ENCODE measurements around the gene RNF157. TPM values are rescaled to one million over a fixed set of nuclear protein-coding genes. Genes with fewer than 3 reads are reported as not detected.
"Not testable (repeated sequence)": the region's sequence is repeated elsewhere in the genome, so short reads cannot be mapped to it uniquely, and the experiment has no call there.

Gene RNF157
- total RNA-seq, 3 donors from 2014 or later = 11.6 to 45.8 (median 17.5) TPM

DNA sequence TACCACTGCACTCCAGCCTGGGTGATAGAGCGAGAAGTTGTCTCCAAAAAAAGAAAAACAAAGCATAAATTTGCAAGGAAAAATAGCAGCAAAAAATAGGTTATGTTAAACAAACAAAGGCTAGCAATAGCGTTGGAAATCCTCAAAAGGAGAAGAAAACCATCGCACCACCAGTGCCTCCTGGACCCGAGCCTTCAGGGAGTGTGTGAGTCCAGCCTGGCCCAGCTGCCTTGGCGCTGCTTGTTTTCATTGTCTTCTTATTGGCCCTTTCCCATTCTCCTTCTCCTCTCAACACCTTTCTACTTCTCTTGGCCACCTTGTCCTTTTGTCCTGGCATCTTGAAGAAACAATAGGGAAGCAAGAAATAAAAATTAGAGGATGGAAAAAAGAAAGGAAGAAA is 20.4 kb upstream of the RNF157 start:
- intact Hi-C loops (cut with DNase I, micrococcal nuclease) = no loop called here
- no peaks in the 10 kb centered on the region for H3K9me3 ChIP-seq
- H3K4me3 ChIP-seq = no peak overlapping the region
- DNase-seq (peak in 2 of 3 donors; percentile 27 to 42), ATAC-seq (no peak)
- TF ChIP-seq, protein P1, sequence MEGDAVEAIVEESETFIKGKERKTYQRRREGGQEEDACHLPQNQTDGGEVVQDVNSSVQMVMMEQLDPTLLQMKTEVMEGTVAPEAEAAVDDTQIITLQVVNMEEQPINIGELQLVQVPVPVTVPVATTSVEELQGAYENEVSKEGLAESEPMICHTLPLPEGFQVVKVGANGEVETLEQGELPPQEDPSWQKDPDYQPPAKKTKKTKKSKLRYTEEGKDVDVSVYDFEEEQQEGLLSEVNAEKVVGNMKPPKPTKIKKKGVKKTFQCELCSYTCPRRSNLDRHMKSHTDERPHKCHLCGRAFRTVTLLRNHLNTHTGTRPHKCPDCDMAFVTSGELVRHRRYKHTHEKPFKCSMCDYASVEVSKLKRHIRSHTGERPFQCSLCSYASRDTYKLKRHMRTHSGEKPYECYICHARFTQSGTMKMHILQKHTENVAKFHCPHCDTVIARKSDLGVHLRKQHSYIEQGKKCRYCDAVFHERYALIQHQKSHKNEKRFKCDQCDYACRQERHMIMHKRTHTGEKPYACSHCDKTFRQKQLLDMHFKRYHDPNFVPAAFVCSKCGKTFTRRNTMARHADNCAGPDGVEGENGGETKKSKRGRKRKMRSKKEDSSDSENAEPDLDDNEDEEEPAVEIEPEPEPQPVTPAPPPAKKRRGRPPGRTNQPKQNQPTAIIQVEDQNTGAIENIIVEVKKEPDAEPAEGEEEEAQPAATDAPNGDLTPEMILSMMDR (IDR thresholded peaks at IDR 0.05) = no peak
- H3K4me1 ChIP-seq (ENCODE audit: low read depth) = peaks cover 62% of the 10 kb centered on the region
- no peaks in the 10 kb centered on the region for H3K36me3 ChIP-seq (ENCODE audit: low read depth)

DNA sequence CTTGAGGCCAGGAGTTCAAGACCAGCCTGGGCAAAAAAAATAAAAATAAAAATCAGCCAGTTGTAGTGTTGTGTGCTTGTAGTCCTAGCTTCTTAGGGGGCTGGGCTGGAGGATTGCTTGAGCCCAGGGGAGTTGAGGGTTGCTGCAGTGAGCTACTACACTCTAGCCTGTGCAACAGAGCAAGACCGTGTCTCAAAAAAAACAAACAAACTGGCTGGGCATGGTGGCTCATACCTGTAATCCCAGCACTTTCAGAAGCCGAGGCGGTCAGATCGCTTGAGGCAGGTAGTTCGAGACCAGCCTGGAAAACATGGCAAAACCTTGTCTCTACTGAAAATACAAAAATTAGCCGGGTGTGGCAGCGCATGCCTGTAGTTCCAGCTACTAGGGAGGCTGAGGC is 19.9 kb upstream of the RNF157 start:
- intact Hi-C loops (cut with DNase I, micrococcal nuclease) = no loop called here
- no peaks in the 10 kb centered on the region for H3K9me3 ChIP-seq
- ATAC-seq (no peak), DNase-seq (peak in 2 of 3 donors; percentile 25 to 27)
- TF ChIP-seq, protein P1 (IDR thresholded peaks at IDR 0.05) = no peak
- no peak overlapping the region for H3K4me3 ChIP-seq
- peaks cover 62% of the 10 kb centered on the region for H3K4me1 ChIP-seq (ENCODE audit: low read depth)
- H3K36me3 ChIP-seq (ENCODE audit: low read depth) = no peaks in the 10 kb centered on the region

- H3K9me3 ChIP-seq; intact Hi-C loops (cut with DNase I, micrococcal nuclease); H3K36me3 ChIP-seq (ENCODE audit: low read depth); H3K4me3 ChIP-seq; ATAC-seq: not testable (repeated sequence)
- H3K4me1 ChIP-seq (ENCODE audit: low read depth) = peaks cover 38% of the 10 kb centered on the region
- DNase-seq = peak in 2 of 3 donors; percentile 32 to 54
These were observed 16.2 kb upstream of the RNF157 start for GRCh38 chr17:76256430-76257050.

- intact Hi-C loops (cut with DNase I, micrococcal nuclease) = no loop called here
- TF ChIP-seq, protein P1 (IDR thresholded peaks at IDR 0.05) = no peak
These were observed 15.6 kb upstream of the RNF157 start for GRCh38 chr17:76255801-76256429.

DNA sequence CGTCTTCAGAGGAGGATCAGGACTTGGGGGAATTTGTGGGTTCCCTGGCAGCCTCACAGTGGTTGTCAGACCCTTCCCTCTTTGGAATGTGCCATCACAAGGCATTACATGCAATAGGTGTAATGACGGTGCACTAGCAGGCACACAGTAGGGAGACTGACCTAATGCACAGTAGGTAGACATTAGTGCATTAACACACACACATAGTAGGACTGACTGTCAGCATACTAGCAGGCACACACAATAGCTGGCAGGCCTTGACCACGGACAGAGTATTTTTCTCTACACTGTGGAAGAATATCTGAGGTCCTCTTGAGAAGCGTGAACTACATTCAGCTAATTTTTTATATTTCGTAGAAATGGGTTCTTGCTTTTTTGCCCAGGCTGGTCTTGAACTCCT is 14.0 kb upstream of the RNF157 start:
- Histone ChIP-seq H3K4me3 (no peak overlapping the region), H3K4me1 (ENCODE audit: low read depth) (peaks cover 17% of the 10 kb centered on the region), H3K9me3 (no peaks in the 10 kb centered on the region), H3K36me3 (ENCODE audit: low read depth) (no peaks in the 10 kb centered on the region)
- intact Hi-C loops (cut with DNase I, micrococcal nuclease) = no loop called here
- TF ChIP-seq, protein P1 (IDR thresholded peaks at IDR 0.05) = no peak
- DNase-seq = peak in 2 of 3 donors; percentile 1 to 3
- no peak for ATAC-seq

More at GRCh38 chr17:76255801-76256429, 15.6 kb upstream of the RNF157 start:
- Histone ChIP-seq H3K4me1 (ENCODE audit: low read depth) (peaks cover 33% of the 10 kb centered on the region), H3K4me3 (no peak overlapping the region), H3K9me3 (no peaks in the 10 kb centered on the region), H3K36me3 (ENCODE audit: low read depth) (no peaks in the 10 kb centered on the region)
- DNase-seq (peak in 2 of 3 donors; percentile 12 to 18), ATAC-seq (no peak)

GRCh38 chr17:76253841-76254240 is 13.5 kb upstream of the RNF157 start:
- Histone ChIP-seq H3K4me1 (ENCODE audit: low read depth) (peaks cover 16% of the 10 kb centered on the region), H3K9me3 (no peaks in the 10 kb centered on the region), H3K36me3 (ENCODE audit: low read depth) (no peaks in the 10 kb centered on the region), H3K4me3 (no peak overlapping the region)
- ATAC-seq (no peak), DNase-seq (peak in 1 of 3 donors; percentile 7)
- TF ChIP-seq, protein P1 (IDR thresholded peaks at IDR 0.05) = no peak
- intact Hi-C loops (cut with DNase I, micrococcal nuclease) = no loop called here

DNA sequence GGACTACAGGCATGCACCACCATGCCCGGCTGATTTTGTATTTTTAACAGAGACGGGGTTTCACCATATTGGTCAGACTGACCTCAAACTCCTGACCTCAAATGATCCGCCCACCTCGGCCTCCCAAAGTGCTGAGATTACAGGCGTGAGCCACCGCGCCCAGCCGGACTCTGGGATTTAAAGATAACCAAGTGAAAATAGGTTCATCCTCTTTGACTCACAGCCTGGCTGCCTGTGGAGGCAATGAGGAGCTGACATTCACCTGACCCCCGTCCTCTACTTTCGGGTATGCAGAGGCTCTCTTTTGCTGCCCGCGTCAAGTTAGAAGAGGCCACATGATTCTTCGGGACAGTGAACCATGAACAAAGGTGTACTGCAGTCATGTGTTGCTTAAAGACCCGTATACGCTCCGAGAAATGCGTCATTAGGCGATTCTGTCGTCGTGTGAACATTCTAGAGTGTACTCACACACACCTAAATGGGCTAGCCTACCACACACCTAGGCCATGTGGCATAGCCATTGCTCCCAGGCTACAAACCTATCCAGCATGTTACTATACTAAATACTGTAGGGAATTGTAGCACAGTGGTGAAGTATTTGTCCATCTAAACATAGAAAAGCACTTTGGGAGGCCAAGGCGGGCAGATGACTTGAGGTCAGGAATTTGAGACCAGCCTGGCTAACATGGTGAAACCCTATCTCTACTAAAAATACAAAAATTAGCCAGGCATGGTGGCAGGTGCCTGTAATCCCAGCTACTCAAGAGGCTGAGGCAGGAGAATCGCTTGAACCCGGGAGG is 12.9 kb upstream of the RNF157 start:
- H3K9me3 ChIP-seq; H3K4me3 ChIP-seq; intact Hi-C loops (cut with DNase I, micrococcal nuclease); ATAC-seq; H3K36me3 ChIP-seq (ENCODE audit: low read depth): not testable (repeated sequence)
- DNase-seq = peak in 2 of 3 donors; percentile 2 to 50
- peaks cover 12% of the 10 kb centered on the region for H3K4me1 ChIP-seq (ENCODE audit: low read depth)

All from mucosa of descending colon (tissue), 3 donors.